ENCODE results near the gene TRAPPC8. TPM values are rescaled to one million over a fixed set of nuclear protein-coding genes. Genes with fewer than 3 reads are reported as not detected.
"Not testable (repeated sequence)": the region's sequence is repeated elsewhere in the genome, so short reads cannot be mapped to it uniquely, and the experiment has no call there.

Gene TRAPPC8
- total RNA-seq, 2 experiments from 2014 or later: 33.0 to 41.9 TPM

- DNase-seq: no peak
- Mint-ChIP-seq H3K27ac (no peak overlapping the region), H3K36me3 (no peaks in the 10 kb centered on the region), H3K27me3 (peaks cover 3% of the 10 kb centered on the region), H3K4me3 (no peak overlapping the region), H3K9me3 (ENCODE audit: low read depth) (no peaks in the 10 kb centered on the region), H3K4me1 (no peaks in the 10 kb centered on the region)
- CTCF ChIA-PET: interaction anchor here (1.1 kb wide), 1 partner anchor 96 kb away, joined by 3 read pairs; no protein-coding TSS in a partner anchor
- no peak for ATAC-seq
Measured at GRCh38 chr18:31954349-31954748, 11.4 kb upstream of the TRAPPC8 start.

- H3K27ac Mint-ChIP-seq; ATAC-seq; DNase-seq; H3K27me3 Mint-ChIP-seq; H3K9me3 Mint-ChIP-seq (ENCODE audit: low read depth); H3K4me1 Mint-ChIP-seq; H3K36me3 Mint-ChIP-seq; H3K4me3 Mint-ChIP-seq; CTCF ChIA-PET: not testable (repeated sequence)
Measured at GRCh38 chr18:31953699-31954098, 10.8 kb upstream of the TRAPPC8 start.

- H3K4me1 Mint-ChIP-seq: no peaks in the 10 kb centered on the region
- DNase-seq (no peak), ATAC-seq (no peak)
- H3K27ac Mint-ChIP-seq: no peak overlapping the region
- CTCF ChIA-PET: no interaction called here
- H3K9me3 Mint-ChIP-seq (ENCODE audit: low read depth): no peaks in the 10 kb centered on the region
- H3K36me3 Mint-ChIP-seq: no peaks in the 10 kb centered on the region
- H3K4me3 Mint-ChIP-seq: no peak overlapping the region
- H3K27me3 Mint-ChIP-seq: peaks cover 3% of the 10 kb centered on the region
Measured at GRCh38 chr18:31952223-31952622, 9.3 kb upstream of the TRAPPC8 start.

GRCh38 chr18:31950583-31950982 is 7.7 kb upstream of the TRAPPC8 start:
- H3K27me3 Mint-ChIP-seq: peaks cover 3% of the 10 kb centered on the region
- peaks cover 2% of the 10 kb centered on the region for H3K4me1 Mint-ChIP-seq
- ATAC-seq: no peak
- H3K4me3 Mint-ChIP-seq: no peak overlapping the region
- CTCF ChIA-PET: interaction anchor here (1.0 kb wide), 1 partner anchor 63 kb away, joined by 3 read pairs; no protein-coding TSS in a partner anchor
- no peak overlapping the region for H3K27ac Mint-ChIP-seq
- DNase-seq: no peak
- H3K36me3 Mint-ChIP-seq: no peaks in the 10 kb centered on the region
- H3K9me3 Mint-ChIP-seq (ENCODE audit: low read depth): no peaks in the 10 kb centered on the region

GRCh38 chr18:31948349-31948748 is 5.4 kb upstream of the TRAPPC8 start:
- ATAC-seq; H3K27ac Mint-ChIP-seq; DNase-seq; CTCF ChIA-PET; H3K4me3 Mint-ChIP-seq; H3K9me3 Mint-ChIP-seq (ENCODE audit: low read depth); H3K36me3 Mint-ChIP-seq; H3K27me3 Mint-ChIP-seq: not testable (repeated sequence)
- peaks cover 16% of the 10 kb centered on the region for H3K4me1 Mint-ChIP-seq

- peaks cover 2% of the 10 kb centered on the region for H3K36me3 Mint-ChIP-seq
- H3K27ac Mint-ChIP-seq: no peak overlapping the region
- H3K9me3 Mint-ChIP-seq (ENCODE audit: low read depth): no peaks in the 10 kb centered on the region
- peaks cover 22% of the 10 kb centered on the region for H3K4me1 Mint-ChIP-seq
- CTCF ChIA-PET: no interaction called here
- no peak overlapping the region for H3K4me3 Mint-ChIP-seq
- DNase-seq (no peak), ATAC-seq (no peak)
- peaks cover 3% of the 10 kb centered on the region for H3K27me3 Mint-ChIP-seq
Measured at GRCh38 chr18:31946305-31947046, 3.5 kb upstream of the TRAPPC8 start.

- Mint-ChIP-seq H3K4me3 (peak overlapping the region; percentile 100), H3K27ac (peak overlapping the region; percentile 93), H3K4me1 (peaks cover 34% of the 10 kb centered on the region), H3K27me3 (no peaks in the 10 kb centered on the region), H3K9me3 (ENCODE audit: low read depth) (no peaks in the 10 kb centered on the region), H3K36me3 (peaks cover 11% of the 10 kb centered on the region)
- CTCF ChIA-PET: interaction anchor here (0.7 to 3.9 kb wide), 7 partner anchors 11 to 214 kb away, joined by 3 to 21 read pairs (median 4); partner anchors contain the start of gene RNF125
- DNase-seq (no peak), ATAC-seq (no peak)
Measured at GRCh38 chr18:31943878-31944816, 1.2 kb upstream of the TRAPPC8 start.

GRCh38 chr18:31942291-31942998 is 483 bp downstream of the TRAPPC8 start:
- DNase-seq: peak; percentile 65
- CTCF ChIA-PET: interaction anchor here (0.8 to 3.9 kb wide), 20 partner anchors 13 to 390 kb away, joined by 3 to 21 read pairs (median 4); partner anchors contain the start of genes RNF125 and RNF138
- H3K9me3 Mint-ChIP-seq (ENCODE audit: low read depth): no peaks in the 10 kb centered on the region
- peaks cover 16% of the 10 kb centered on the region for H3K36me3 Mint-ChIP-seq
- no peaks in the 10 kb centered on the region for H3K27me3 Mint-ChIP-seq
- peak; percentile 37 for ATAC-seq
- H3K4me1 Mint-ChIP-seq: peaks cover 45% of the 10 kb centered on the region
- peak overlapping the region; percentile 100 for H3K4me3 Mint-ChIP-seq
- peak overlapping the region; percentile 100 for H3K27ac Mint-ChIP-seq

- CTCF ChIA-PET: interaction anchor here (0.5 to 3.9 kb wide), 7 partner anchors 15 to 216 kb away, joined by 3 to 21 read pairs (median 6); partner anchors contain the start of genes RNF125 and RNF138
- peaks cover 16% of the 10 kb centered on the region for H3K36me3 Mint-ChIP-seq
- H3K9me3 Mint-ChIP-seq (ENCODE audit: low read depth): no peaks in the 10 kb centered on the region
- DNase-seq (no peak), ATAC-seq (no peak)
- peak overlapping the region; percentile 100 for H3K4me3 Mint-ChIP-seq
- H3K4me1 Mint-ChIP-seq: peaks cover 48% of the 10 kb centered on the region
- no peaks in the 10 kb centered on the region for H3K27me3 Mint-ChIP-seq
- no peak overlapping the region for H3K27ac Mint-ChIP-seq
Measured at GRCh38 chr18:31941010-31941809, 1.7 kb downstream of the TRAPPC8 start.

- not testable (repeated sequence) for H3K27ac Mint-ChIP-seq; ATAC-seq; DNase-seq; H3K4me3 Mint-ChIP-seq; H3K9me3 Mint-ChIP-seq (ENCODE audit: low read depth); H3K27me3 Mint-ChIP-seq
- peaks cover 20% of the 10 kb centered on the region for H3K4me1 Mint-ChIP-seq
- peaks cover 17% of the 10 kb centered on the region for H3K36me3 Mint-ChIP-seq
- CTCF ChIA-PET: interaction anchor here (1.2 kb wide), 1 partner anchor 21 kb away, joined by 3 read pairs; no protein-coding TSS in a partner anchor
Measured at GRCh38 chr18:31934773-31935172, 8.2 kb downstream of the TRAPPC8 start.

GRCh38 chr18:31931886-31932240 is 11.1 kb downstream of the TRAPPC8 start:
- ATAC-seq (no peak), DNase-seq (no peak)
- Mint-ChIP-seq H3K27ac (no peak overlapping the region), H3K4me1 (peaks cover 3% of the 10 kb centered on the region), H3K27me3 (no peaks in the 10 kb centered on the region), H3K9me3 (ENCODE audit: low read depth) (no peaks in the 10 kb centered on the region), H3K4me3 (no peak overlapping the region), H3K36me3 (peaks cover 22% of the 10 kb centered on the region)
- CTCF ChIA-PET: no interaction called here

- H3K27me3 Mint-ChIP-seq: no peaks in the 10 kb centered on the region
- H3K36me3 Mint-ChIP-seq: peaks cover 28% of the 10 kb centered on the region
- no peak overlapping the region for H3K27ac Mint-ChIP-seq
- no peaks in the 10 kb centered on the region for H3K9me3 Mint-ChIP-seq (ENCODE audit: low read depth)
- CTCF ChIA-PET: no interaction called here
- H3K4me1 Mint-ChIP-seq: peaks cover 3% of the 10 kb centered on the region
- DNase-seq: no peak
- H3K4me3 Mint-ChIP-seq: no peak overlapping the region
- ATAC-seq: no peak
Measured at GRCh38 chr18:31931163-31931885, 11.6 kb downstream of the TRAPPC8 start.

Measured in activated CD8-positive, alpha-beta memory T cell treated with anti-CD3 and anti-CD28 coated beads, Interleukin-2, amount 10 ng/mL, durations not matched to agents 7 days and 5 days (primary cell).